ENCODE measurements around the gene ANKRD33B.
"Not testable (repeated sequence)": the region's sequence is repeated elsewhere in the genome, so short reads cannot be mapped to it uniquely, and the experiment has no call there.

The ANKRD33B gene

DNA sequence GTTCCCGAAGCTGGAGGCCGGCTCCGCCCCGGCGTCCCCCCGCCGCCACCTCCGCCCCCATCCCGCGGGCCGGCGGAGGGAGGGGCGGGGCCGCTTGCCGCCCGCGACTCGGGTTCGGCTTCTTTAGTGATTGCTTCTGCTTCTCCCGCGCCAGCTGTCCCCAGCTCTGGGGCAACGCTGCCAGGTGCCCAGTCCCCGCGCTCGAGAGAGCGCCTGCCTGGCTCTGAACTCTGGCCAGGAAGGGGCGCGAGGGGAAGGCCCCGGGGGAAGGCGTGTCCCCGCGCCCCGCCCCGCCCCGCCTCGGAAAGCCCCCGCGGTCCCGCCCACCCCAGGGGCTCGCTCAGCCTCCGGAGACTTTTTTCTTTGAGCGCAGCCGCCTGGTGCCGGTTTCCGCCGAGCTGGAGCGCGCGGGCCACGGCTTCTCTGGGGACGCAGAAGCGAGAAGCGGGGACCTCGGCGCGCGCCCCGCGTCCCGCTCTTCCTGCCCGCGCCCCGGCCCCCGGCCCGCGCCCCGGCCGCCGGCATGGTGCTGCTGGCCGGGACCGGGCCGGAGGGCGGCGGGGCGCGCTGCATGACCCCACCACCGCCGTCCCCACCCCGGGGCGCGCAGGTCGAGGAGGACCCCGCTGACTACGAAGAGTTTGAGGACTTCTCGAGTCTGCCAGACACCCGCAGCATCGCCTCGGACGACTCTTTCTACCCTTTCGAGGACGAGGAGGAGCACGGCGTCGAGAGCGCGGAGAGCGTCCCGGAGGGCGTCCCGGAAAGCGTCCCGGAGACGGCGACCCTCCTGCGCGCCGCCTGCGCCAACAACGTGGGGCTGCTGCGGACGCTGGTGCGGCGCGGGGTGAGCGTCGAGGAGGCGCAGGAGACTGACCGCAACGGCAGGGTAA is at the start of gene ANKRD33B:
Gene ANKRD33B (plus strand): TSS at position 126 of the 893 bp plus-strand sequence. CDS start 398 bp downstream, at position 524.
- in situ Hi-C loops (cut with MboI; ENCODE audit: low sequenced_read_pairs) = no loop called here

DNA sequence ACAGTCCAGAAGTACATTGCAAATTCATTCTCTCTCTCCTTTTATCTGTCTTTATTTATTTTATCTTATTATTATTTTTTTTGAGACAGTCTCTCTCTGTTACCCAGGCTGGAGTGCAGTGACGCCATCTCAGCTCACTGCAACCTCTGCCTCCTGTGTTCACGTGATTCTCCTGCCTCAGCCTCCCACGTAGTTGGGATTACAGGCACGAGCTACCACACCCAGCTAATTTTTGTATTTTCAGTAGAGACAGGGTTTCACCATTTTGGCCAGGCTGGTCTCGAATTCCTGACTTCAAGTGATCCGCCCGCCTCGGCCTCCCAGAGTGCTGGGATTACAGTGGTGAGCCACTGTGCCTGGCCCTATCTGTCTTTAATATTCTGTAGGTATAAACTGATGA is 49.3 kb upstream of the ANKRD33B start:
- in situ Hi-C loops (cut with MboI; ENCODE audit: low sequenced_read_pairs) = not testable (repeated sequence)

- in situ Hi-C loops (cut with MboI; ENCODE audit: low sequenced_read_pairs) = no loop called here
Observed at GRCh38 chr5:10515492-10515891, 48.4 kb upstream of the ANKRD33B start.

DNA sequence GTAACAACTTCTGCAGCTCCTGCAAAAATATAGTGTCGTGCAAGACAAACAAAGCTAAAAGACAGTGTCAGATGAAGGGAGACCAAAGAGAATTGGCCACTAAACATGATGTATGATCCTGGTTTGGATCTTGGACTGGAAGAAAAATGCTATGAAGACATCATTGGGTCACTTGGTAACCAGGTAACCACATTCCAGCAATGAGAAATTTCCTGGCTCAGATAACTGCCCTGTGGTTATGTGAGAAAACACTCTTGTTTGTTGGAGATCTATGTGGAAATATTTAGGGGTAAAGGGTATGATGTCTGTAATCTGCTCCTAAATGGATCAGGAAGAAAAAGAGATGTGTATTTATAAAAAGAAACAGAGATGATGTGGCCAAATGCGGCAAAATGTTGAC is 45.5 kb upstream of the ANKRD33B start:
- in situ Hi-C loops (cut with MboI; ENCODE audit: low sequenced_read_pairs) = no loop called here

DNA sequence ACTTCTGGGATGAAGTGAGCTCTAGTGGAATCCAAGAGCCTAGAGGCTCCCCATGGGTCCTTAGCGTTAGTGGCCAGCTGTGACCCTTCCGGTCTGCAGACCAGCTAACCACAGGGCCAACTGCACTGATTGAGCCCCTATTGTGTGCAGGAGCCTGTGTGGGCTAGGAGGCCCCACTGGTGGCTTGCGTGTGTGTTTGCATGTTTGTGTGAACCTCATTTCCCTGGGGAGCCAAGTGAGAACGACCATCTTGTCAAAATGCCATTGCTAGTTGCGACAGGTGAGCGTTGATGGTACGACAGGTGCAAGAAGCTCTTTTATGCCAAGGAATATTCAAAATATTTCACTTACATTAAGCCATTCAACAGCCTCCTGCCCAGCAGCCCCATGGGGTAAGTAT is 44.1 kb upstream of the ANKRD33B start:
- in situ Hi-C loops (cut with MboI; ENCODE audit: low sequenced_read_pairs) = no loop called here

DNA sequence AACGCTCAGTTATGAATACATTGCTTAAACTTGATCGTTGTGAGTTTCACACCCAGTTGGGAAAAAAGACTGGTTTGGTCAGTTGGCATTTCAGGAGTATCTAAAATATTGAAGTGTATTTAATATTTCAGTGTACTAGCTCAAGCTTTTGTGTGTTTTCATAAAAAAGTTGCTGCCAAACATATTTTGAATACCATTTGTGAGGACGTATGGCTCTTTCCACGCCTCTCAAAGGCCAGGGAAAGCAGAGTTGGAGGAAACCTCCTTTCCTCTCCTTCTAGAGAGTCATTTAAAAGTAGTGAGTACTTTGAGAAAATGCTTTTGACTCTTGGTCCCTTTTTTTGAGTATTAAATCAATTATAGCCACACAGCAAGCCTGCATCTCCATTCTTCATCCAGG is 43.2 kb upstream of the ANKRD33B start:
- in situ Hi-C loops (cut with MboI; ENCODE audit: low sequenced_read_pairs) = no loop called here

- in situ Hi-C loops (cut with MboI; ENCODE audit: low sequenced_read_pairs) = no loop called here
Observed at GRCh38 chr5:10521466-10522223, 42.2 kb upstream of the ANKRD33B start.

- in situ Hi-C loops (cut with MboI; ENCODE audit: low sequenced_read_pairs) = no loop called here
Observed at GRCh38 chr5:10522224-10522611, 41.7 kb upstream of the ANKRD33B start.

DNA sequence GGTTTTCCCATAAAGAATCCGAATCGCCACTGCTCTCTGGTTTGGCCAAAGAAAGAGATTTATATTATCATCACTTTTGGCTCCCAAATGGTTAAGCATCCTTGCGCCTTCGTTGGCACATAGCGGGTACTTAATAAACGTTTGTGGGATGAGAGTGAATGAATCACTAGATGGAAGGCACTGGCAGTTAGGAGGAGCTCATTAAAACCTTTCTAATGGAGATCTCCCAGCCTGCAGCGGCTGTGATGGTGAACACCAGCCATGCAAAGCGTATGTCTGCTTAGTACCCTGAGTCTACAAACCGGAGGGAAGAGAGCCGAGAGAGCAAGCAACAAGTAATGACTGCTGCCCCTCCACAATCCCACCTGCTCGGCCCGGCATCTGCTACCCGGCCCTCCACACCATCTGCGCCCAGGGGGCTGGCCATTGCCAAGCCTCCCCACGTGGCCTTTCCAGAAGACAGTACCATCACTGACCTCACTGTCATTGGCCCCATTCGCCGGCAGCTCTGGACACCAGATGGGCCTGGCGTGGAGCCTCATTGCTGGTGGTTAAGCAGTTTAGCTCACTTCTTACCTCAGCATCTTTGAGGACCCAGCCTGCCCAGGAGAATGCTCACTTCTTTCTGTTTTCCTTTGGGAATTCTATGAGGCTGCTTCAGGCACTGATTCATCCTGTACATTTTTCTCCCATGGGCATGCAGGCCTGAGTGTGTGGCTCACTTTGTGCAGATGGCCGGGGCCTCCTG is 39.3 kb upstream of the ANKRD33B start:
- in situ Hi-C loops (cut with MboI; ENCODE audit: low sequenced_read_pairs) = no loop called here

GRCh38 chr5:10525124-10525495 is 38.8 kb upstream of the ANKRD33B start:
- in situ Hi-C loops (cut with MboI; ENCODE audit: low sequenced_read_pairs) = no loop called here

GRCh38 chr5:10527281-10527950 is 36.5 kb upstream of the ANKRD33B start:
- in situ Hi-C loops (cut with MboI; ENCODE audit: low sequenced_read_pairs) = no loop called here

DNA sequence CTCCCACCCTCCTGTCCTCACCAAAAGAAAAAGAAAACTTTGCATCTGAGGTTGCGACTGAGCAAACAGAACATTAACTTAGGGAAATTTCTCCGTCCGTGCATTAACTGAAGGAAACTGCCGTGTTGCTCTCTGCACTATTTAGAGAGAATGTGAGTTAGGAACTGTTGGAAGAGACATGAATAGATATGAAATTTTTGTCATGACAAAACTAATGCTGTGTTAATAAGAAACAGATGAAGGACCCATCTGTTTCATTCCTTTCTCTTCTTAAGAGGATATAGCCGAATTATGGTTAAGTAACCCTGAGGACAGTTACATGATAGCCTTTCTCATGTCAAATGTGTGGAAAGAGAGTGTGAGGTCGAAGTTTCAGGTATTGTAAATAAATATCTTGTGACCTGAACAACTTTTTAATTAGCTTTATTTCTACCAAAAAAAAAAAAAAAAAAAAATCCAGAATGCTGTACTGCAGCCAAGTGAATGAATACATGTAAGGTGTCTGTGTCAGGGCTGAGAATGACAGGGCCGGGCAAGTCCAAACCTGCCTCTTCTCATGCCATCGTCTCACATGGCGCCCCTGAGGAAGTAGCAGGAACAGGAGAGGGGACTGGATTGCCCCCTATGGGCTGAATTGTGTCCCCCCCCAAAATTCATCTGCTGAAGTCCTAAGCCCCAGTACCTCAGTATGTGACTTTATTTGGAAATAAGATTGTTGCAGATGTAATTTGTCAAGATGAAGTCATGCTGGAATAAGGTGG is 35.6 kb upstream of the ANKRD33B start:
- in situ Hi-C loops (cut with MboI; ENCODE audit: low sequenced_read_pairs) = no loop called here

- in situ Hi-C loops (cut with MboI; ENCODE audit: low sequenced_read_pairs) = no loop called here
Observed at GRCh38 chr5:10528827-10529226, 35.0 kb upstream of the ANKRD33B start.

GRCh38 chr5:10530601-10531320 is 33.1 kb upstream of the ANKRD33B start:
- in situ Hi-C loops (cut with MboI; ENCODE audit: low sequenced_read_pairs) = no loop called here

GRCh38 chr5:10532421-10532820 is 31.4 kb upstream of the ANKRD33B start:
- in situ Hi-C loops (cut with MboI; ENCODE audit: low sequenced_read_pairs) = no loop called here

DNA sequence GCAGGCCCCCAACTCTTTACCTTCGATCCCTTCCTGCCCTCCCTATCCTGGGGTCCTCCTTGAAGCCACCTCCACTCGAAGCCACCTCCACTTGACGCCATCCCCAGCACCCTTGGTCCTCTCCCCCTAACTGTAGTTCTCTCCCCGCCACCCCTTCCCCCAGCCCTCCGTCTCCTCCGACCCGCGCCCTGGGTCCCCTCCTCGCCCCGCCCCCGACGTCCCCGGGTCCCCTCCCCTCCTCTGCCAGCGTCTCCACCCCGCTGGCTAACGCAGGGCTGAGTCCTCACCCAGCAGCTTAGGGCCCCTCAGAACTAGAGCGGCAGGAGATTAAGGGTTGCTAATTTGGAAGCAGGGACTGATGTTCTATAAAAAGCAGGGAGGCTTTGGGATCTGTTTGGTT is 30.6 kb upstream of the ANKRD33B start:
- in situ Hi-C loops (cut with MboI; ENCODE audit: low sequenced_read_pairs) = no loop called here

DNA sequence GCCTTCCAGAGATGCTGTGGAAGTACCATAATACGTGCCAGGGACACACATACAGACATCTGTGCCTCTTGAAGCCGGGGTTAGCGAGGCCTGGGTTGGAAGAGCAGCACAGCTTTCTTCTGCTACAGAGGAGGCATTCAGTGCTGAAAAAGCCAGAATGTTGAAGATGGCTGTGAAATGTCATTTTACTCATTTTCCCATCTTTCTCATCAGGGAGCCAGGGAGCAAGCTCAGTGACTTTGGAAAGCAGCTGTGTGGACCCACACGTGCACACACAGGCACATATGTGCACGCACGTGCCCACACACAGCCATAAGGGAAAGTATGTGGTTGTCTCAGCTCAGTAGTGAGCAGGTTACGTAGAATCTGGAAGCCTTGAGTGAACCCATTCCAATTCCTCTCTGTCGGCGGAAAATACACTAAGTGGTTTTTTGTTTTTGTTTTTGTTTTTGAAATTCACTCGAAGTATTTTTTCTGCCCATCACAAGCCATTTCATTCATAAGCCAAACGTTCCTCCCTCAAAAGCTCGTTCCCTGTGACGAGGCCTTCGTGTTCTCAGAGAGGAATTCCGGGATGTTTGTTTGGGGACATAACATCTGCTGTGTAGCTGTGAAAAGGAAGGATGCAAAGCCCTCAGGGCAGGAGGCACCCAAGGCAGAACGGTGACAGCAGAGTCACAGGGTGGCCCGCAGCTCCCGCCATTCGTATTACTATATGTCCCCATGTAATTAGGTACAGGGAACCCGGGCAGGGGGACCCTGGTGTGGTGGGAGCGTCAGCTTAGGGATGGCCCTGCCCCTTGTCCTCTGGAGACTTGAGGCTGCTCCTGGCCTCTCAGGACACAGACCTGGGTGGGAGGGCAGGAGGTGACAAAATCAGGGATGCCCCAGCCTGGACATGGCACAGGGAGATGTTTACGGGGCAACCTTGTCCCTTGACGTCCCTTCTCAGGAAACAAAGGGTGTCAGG is 29.0 kb upstream of the ANKRD33B start:
- in situ Hi-C loops (cut with MboI; ENCODE audit: low sequenced_read_pairs) = no loop called here

DNA sequence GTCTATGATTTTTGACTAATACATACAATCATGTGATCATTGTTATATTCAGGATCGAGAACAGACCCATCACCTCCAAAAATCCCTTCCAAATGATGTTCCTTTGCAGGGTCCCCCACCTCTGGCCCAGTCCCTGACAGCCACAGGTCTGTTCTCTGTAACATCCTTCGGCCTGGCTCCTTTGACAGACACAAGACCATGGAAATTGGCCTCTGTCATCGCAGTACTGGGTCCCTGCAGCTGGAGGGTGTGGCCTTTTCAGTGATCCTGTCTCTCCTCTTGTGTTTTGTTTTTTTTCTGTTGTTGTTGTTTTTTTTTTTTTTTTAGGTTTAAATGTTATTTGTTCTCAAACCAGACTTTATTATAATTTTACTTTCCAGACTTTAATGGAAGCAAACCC is 27.4 kb upstream of the ANKRD33B start:
- in situ Hi-C loops (cut with MboI; ENCODE audit: low sequenced_read_pairs) = no loop called here

All from HL-60/S4 (cell line).